ENCODE data around the gene MLXIPL.

Gene MLXIPL

DNA sequence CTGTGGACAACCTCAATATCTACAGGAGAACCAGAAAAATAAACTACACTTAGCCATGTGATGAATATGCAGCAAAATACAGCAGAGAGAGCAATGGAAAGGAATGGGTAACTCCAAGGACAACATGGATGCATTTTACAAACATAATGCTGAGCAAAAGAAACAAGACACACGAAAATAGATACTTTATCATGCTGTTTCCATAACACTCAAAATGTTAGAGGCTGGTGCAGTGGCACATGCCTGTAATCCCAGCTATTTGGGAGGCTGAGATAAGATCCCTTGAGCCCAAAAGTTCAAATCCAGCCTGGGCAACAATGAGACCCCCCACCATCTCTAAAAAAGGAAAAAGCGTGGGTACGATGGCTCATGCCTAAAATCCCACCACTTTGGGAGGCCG lies 75.1 kb downstream of the MLXIPL start:
- no peak for DNase-seq (ENCODE audit: low read depth in 2 of 2)

DNA sequence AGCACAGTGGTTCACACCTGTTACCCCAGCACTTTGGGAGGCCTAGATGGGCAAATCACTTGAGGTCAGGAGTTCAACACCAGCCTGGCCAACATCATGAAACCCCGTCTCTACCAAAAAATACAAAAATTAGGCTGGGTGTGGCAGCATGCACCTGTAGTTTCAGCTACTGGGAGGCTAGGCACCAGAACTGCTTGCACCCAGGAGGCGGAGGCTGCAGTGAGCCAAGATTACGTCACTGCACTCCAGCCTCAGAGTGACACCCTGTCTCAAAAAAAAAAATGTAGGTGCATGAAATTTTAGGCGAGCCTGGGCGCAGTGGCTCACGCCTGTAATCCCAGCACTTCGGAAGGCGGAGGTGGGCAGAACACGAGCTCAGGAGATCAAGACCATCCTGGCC lies 76.5 kb downstream of the MLXIPL start:
- no peak for DNase-seq (ENCODE audit: low read depth in 2 of 2)

DNA sequence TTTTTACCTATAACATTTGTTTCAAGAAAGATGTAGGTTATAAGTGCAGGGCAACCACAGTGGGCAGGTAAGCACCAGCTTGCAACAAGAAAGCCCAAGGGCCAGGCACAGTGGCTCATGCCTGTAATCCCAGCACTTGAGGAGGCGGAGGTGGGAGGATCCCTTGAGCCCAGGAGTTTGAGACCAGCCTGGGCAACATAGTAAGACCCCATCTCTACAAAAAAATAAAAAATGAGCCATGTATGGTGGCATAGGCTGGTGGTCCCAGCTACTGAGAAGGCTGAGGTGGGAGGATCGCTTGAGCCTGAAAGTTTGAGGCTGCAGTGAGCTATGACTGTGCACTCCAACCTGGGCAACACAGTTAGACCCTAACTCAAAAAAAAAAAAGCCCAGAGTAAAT lies 79.6 kb downstream of the MLXIPL start:
- DNase-seq (ENCODE audit: low read depth in 2 of 2): no peak

All from stimulated activated CD4-positive, alpha-beta T cell treated with anti-CD3 and anti-CD28 coated beads, Interleukin-15, amount 100 ng/mL, for 48 hours (primary cell).